ENCODE data around the gene MTMR3.

DNA sequence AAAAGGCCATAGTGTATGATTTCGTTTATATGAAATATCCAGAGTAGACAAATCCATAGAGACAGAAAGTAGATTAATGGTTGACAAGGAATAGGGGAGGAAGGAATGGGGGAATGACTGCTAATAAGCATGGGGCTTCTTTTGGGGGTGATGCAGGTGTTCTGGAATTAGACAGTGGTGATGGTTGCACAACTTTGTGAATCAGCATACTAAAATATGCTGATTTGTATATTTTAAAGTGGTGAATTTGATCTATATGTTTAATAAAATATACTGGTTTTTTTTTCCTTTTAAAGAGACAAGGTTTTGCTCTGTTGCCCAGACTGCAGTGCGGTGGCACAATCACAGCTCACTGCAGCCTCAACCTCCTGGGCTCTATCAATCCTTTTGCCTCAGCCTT is 190.8 kb downstream of the MTMR3 start:
- TF ChIP-seq POLR2A (IDR thresholded peaks at IDR 0.05) = no peak
- TF ChIP-seq, protein P1, sequence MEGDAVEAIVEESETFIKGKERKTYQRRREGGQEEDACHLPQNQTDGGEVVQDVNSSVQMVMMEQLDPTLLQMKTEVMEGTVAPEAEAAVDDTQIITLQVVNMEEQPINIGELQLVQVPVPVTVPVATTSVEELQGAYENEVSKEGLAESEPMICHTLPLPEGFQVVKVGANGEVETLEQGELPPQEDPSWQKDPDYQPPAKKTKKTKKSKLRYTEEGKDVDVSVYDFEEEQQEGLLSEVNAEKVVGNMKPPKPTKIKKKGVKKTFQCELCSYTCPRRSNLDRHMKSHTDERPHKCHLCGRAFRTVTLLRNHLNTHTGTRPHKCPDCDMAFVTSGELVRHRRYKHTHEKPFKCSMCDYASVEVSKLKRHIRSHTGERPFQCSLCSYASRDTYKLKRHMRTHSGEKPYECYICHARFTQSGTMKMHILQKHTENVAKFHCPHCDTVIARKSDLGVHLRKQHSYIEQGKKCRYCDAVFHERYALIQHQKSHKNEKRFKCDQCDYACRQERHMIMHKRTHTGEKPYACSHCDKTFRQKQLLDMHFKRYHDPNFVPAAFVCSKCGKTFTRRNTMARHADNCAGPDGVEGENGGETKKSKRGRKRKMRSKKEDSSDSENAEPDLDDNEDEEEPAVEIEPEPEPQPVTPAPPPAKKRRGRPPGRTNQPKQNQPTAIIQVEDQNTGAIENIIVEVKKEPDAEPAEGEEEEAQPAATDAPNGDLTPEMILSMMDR (IDR thresholded peaks at IDR 0.05 in 4 of 5, conservative IDR thresholded peaks at IDR 0.05 in 1 of 5) = no peak

Data from gastrocnemius medialis (tissue), 4 donors.